ENCODE results near the gene POLRMT.
A peak's percentile ranks its signal among the peaks of the same experiment; 100 is the strongest.
"Not testable (repeated sequence)": the region's sequence is repeated elsewhere in the genome, so short reads cannot be mapped to it uniquely, and the experiment has no call there.

The POLRMT gene

DNA sequence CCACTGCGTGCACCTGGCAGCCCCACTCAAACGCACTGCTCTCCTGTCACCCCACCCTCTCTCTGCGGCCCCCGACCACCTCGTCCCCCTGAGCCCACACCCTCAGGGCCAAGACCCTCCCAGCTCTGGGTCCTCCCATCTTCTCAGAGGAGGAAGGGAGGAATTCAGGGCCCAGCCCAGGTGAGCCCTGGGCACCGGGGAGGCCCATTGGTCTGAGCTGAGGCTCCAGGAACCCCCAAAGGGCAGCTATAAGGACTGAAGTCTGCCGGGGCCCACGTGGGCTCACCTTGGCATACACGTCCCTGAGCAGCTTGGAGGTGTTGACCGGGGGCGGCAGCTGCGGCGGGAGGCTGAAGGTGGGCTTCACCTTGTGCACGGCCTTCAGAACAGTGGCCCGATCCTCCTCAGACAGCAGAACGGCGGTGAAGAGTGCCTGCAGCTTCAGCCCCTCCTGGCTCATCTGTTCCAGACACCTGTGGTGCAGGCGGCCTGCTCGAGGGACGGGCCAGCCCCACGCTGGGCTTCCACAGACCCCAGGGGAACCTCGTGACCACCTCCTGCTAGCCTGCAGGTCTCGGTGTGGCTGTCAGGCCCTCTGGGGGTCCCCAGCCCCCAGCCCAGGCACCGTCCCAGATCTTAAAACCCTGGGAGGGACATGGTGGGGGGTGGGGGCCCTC, 8.8 kb downstream of the POLRMT start:
- DNase-seq = no peak

- DNase-seq = no peak
Observed at GRCh38 chr19:623974-624373, 9.4 kb downstream of the POLRMT start.

DNA sequence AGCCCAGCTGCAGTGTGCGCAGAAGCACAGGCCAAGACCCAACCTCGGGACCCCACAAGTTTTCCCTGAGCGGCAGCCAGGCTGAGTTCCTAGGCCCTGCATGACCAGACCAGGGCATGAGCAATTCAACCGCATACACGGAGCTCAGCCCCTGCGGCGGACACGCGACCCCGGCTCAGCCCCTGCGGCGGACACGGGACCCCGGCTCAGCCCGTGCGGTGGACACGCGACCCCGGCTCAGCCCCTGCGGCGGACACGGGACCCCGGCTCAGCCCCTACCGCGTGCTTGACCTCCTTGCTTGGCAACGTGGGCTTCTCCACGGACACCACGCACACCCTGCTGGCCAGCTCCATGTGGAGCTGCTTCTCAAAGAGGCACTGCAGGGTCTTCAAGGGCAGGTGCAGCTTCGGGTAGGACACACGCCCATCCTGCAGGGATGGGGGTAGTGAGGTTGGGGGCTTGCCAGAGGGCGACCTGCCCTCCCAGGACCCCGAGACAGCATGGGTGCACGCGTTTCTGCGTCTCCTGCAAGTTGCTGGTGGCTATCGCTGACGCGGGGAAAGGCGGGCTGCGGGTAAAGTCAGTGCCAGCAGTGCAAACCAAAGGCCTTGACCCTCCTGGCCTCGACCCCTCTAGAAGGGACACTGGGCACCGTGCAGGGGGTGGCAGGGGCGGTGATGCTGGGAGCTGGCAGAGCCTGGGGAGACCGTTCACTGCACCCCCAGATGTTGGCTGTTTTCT, 10.0 kb downstream of the POLRMT start:
- DNase-seq = no peak

DNA sequence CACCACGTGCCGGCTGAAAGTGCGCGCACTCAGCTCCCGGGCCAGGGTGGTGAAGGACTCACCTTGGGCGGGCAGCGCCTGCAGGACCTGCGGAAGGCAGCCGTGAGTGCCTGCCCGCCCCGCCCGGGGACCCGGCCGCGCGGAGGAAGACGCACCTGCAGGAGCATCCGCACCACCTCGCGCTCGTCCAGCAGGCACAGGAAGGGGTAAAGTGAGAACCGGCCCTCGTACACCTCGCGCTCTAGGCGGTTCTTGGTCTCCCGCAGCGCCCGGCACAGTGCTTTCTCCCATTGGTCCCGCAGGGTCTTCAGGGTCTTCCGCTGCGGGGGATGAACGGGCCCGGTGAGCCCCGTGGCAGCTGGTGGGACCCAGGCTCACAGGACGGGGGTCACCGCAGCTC, 10.7 kb downstream of the POLRMT start:
- DNase-seq = no peak

DNA sequence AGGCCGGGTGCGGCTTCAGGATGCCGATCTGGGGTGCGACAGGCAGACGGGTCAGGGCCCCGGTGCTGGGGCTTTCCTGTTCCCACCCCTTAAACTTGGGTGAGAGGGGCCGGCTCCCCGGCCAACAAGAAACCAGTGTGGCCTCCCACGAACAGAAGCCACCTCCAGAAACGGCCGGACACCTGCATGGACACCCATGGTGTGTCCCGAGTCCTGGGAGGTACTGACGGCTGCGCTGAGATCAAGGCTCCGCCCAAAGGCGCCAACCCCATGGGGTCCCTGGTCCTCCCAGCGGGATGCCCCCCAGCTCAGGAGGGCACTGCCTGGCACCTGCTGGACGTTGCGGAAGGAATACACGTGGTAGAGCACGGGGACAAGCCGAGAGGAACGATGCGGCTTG, 11.5 kb downstream of the POLRMT start:
- DNase-seq = no peak

GRCh38 chr19:621191-621590, 12.1 kb downstream of the POLRMT start:
- not testable (repeated sequence) for DNase-seq

DNA sequence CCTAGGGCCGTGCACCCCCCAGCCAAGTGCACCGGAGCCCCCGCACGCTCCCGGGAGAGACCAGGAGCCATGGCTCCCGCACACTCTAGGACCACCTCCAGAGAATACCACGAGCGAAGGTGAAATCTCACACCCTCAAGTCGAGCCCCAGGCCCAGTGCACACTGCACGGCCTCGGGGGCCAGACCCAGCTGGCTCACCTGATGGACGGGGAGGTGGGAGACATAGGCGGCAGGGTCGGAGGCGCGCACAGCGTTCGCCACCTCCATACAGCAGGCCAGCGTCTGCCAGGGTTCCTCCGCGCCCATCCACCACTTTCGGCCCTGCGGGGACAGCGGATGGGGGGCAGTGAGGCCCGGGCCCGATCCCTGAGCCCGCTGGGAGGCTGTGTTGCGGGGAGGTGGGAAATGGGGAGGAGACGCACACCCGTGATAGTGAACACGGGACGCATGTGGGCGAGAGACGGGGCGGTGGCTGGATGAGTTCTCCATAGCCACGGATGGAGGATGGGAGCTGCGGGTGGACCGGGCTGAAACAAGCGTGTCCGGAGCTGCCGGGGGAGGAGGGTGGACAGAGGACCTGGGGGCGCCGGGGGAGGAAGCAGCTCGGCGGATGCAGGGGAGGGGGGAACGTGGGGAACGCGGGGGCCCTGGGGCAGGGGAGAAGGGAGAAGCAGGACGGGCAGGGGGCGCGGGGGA, 13.0 kb downstream of the POLRMT start:
- no peak for DNase-seq

DNA sequence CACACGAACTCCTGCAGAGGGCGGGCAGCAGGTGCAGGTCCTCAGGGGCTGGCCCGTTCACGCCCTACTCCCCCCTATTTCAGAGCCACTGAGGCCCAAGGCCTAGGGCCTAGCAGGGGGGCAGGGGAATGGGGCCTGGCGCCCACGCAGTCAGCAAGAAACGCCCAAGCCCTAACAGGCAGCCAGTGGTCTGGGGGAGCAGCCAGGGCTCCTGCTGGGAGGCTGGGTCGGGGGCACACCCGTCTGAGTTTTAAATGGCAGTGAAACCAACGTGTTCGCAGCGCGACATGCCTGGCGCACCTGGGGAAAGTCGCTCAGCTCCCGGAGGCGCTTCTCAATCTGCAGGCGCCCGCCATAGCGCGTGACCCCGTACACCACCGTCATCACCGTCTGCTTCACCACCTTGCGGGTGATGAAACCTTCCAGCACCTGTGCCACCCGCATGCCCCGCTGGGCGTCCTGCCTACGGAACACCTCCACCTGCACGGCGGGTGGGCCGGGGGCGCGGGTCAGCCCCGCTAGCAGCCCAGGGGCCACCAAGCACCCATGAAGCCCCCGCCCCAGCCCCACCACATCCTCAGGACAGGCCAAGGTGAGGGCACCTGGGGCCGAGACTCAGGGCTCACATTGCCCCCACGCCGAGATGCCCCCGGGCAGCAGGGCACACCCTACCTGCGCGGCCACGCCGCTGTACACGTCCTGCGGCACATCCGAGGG, 13.9 kb downstream of the POLRMT start:
- DNase-seq = no peak

- no peak for DNase-seq
Observed at GRCh38 chr19:618674-619285, 14.6 kb downstream of the POLRMT start.

DNA sequence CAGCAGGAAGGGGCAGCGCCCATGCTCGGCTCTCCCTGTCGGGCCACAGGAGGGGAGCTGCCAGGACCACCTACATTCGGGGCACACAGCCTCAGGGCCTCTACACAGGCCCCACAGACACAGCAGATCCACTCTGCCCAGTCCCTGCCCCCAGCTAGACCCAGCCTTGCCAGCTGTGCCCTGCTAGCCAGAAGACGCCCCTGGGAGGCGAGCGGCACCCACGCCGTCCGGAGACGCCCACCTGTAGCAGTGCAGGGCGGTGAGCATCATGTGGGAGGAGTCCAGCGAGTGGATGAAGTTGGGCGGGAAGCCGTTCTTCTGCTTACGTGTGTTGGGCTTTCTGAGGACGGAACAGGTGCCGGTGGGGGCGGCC, 15.1 kb downstream of the POLRMT start:
- no peak for DNase-seq

DNA sequence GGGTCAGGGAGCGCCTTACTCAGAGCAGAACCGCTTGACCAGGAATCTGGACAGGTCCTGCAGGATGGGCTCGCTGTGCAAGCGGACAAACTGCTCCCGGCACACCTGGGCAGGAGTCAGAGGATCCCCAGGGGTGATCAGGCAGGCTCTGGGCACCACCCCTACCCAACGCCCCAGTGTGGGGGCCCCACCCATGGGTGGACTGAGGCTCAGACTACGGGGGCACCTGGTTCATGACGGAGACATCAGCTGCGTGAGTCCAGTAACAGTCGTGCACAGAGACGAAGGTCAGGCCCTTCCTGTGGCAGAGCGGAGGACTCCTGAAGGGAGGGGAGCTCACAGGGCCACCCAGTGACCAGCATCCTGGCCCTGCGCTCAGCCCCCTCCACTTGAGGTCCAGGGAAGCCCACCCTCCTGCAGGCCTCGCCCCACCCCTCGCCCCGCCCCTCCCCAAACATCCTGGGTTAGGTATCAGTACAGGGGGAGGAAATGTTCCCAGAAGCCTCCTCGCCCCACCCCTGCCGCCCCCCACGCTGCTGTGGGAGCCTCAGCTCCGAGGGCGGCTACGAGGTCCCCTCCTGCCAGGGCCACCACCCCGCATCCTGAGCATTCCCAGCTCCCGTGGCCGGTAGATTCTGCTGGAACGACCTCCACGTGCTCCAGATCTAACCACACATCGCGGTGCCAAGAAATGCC, 15.6 kb downstream of the POLRMT start:
- no peak for DNase-seq

- no peak for DNase-seq
Observed at GRCh38 chr19:616747-617526, 16.4 kb downstream of the POLRMT start.

DNA sequence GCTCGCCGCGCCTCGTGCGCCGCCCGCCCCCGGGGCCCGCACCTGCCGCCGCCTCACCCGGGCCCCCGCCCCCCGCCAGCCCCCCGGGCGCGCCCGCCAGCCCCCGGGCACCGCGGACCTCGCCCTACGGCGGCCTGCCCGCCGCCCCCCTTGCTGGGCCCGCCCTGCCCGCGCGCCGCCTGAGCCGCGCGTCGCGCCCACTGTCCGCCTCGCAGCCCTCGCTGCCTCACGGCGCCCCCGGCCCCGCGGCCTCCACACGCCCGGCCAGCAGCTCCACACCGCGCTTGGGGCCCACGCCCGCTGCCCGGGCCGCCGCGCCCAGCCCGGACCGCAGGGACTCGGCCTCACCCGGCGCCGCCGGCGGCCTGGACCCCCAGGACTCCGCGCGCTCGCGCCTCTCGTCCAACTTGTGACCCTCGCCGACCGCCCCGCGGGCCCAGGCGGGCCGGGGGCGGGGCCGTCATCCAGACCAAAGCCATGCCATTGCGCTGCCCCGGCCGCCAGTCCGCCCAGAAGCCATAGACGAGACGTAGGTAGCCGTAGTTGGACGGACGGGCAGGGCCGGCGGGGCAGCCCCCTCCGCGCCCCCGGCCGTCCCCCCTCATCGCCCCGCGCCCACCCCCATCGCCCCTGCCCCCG, 17.2 kb downstream of the POLRMT start:
- DNase-seq = no peak

GRCh38 chr19:615619-616018, 17.7 kb downstream of the POLRMT start:
- no peak for DNase-seq

DNA sequence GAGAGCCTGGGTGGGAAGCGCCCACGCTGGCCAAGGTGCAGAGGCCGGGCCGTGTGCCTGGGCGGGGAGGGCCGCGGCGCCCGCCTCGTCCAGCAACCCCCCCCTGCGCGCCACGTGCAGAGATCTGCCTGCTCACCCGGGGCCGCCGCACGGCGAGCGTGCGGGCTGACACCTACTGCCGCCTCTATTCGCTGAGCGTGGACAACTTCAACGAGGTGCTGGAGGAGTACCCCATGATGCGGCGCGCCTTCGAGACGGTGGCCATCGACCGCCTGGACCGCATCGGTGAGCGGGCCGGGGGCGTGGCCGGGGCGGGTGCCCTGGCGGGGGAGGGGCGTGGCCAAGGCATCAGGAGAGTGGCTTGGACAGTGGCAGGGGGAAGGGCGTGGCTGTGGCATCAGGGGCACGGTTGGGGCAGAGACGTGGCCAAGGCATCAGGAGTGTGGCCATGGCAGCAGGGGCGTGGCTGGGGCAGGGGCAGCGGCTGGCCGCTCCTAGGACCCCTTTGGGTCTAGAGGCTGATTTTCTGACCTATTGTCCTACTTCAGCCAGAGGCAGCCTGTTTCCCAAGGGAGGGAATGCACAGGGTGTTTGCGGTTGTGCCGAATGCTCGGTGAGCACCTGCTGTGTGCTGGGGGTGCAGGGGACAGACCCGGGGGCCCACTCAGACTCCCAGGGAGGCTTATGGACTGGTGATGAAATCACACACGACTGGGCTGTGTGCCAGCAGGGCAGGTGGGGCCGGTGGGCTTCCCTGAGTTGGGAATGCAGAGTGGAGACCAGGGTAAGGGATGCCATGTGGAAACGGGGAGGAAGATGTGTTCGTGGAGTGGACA, 19.4 kb downstream of the POLRMT start:
- DNase-seq = no peak

GRCh38 chr19:612941-613340, 20.4 kb downstream of the POLRMT start:
- no peak for DNase-seq

GRCh38 chr19:611481-611868, 21.9 kb downstream of the POLRMT start:
- peak; percentile 78 for DNase-seq

GRCh38 chr19:610801-611480, 22.4 kb downstream of the POLRMT start:
- DNase-seq = peak; percentile 70

DNA sequence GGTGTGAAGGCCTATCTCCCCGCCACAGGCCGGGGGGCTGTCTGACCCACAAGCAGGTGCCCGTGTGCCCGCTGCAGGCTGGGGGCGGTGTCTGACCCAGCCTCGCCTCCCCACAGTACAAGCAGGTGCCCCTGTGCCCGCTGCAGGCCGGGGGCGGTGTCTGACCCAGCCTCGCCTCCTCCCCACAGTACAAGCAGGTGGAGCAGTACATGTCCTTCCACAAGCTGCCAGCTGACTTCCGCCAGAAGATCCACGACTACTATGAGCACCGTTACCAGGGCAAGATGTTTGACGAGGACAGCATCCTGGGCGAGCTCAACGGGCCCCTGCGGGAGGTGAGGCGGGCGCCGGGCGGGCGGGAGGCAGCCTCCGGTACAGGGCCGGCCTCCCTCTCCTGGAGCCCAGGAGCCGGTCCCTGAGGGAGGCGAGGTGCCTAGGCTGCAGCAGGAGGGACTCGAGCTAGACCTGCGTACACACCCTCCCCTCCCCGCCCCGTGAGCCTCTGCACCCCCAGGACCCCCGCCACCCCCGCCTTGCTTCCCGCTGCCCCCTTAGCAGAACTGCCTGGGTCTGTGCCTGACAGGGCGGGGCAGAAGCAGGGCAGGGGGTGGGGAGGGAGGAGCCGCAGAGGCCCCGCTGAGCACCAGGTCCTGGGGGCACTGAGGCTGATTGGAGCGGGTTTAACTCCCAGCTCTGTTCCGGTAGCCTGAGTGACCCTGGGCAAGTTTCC, 23.1 kb downstream of the POLRMT start:
- DNase-seq = peak; percentile 44
